ENCODE measurements around the gene EIF5. TPM values are rescaled to one million over a fixed set of nuclear protein-coding genes. Genes with fewer than 3 reads are reported as not detected.

EIF5 gene
- 187 and 238 TPM in 2 replicates for total RNA-seq

GRCh38 chr14:103333754-103334643, at the start of gene EIF5:
TSS of gene EIF5 (plus strand) at chr14:103334237. CDS start at chr14:103335861, 1,624 bp downstream.
- DNase-seq (ENCODE audit: low read depth), result peak; percentile 76
- peak within 1 kb of the TSS; percentile 71 for H3K4me3 ChIP-seq (ENCODE audit: low read depth, low read length)
- peak; percentile 29 for TF ChIP-seq CTCF (conservative IDR thresholded peaks at IDR 0.05; ENCODE audit: low read depth, low read length)

GRCh38 chr14:103284574-103285467, 49.2 kb upstream of the EIF5 start:
- no peak overlapping the region for H3K4me3 ChIP-seq (ENCODE audit: low read depth, low read length)
- no peak for DNase-seq (ENCODE audit: low read depth)
- no peak for TF ChIP-seq CTCF (conservative IDR thresholded peaks at IDR 0.05; ENCODE audit: low read depth, low read length)

- no peak for TF ChIP-seq CTCF (conservative IDR thresholded peaks at IDR 0.05; ENCODE audit: low read depth, low read length)
- DNase-seq (ENCODE audit: low read depth), result no peak
- H3K4me3 ChIP-seq (ENCODE audit: low read depth, low read length), result no peak overlapping the region
Measured at GRCh38 chr14:103286460-103286859, 47.6 kb upstream of the EIF5 start.

- no peak overlapping the region for H3K4me3 ChIP-seq (ENCODE audit: low read depth, low read length)
- no peak for DNase-seq (ENCODE audit: low read depth)
- no peak for TF ChIP-seq CTCF (conservative IDR thresholded peaks at IDR 0.05; ENCODE audit: low read depth, low read length)
Measured at GRCh38 chr14:103286968-103287850, 46.8 kb upstream of the EIF5 start.

- H3K4me3 ChIP-seq (ENCODE audit: low read depth, low read length), result no peak overlapping the region
- DNase-seq (ENCODE audit: low read depth), result no peak
- TF ChIP-seq CTCF (conservative IDR thresholded peaks at IDR 0.05; ENCODE audit: low read depth, low read length), result no peak
Measured at GRCh38 chr14:103288076-103288766, 45.8 kb upstream of the EIF5 start.

- DNase-seq (ENCODE audit: low read depth), result no peak
- H3K4me3 ChIP-seq (ENCODE audit: low read depth, low read length), result no peak overlapping the region
- TF ChIP-seq CTCF (conservative IDR thresholded peaks at IDR 0.05; ENCODE audit: low read depth, low read length), result no peak
Measured at GRCh38 chr14:103290056-103290455, 44.0 kb upstream of the EIF5 start.

Data from epithelial cell of proximal tubule (primary cell).